Memory B cell (primary cell): ENCODE measurements around the gene DLG5.

ENCODE experiments used
- ATAC-seq: fragments of 150-1000 bp; cut with Tn5 transposase; 2 replicates; pipeline ENCODE4 v1.10.0; 2021; ENCODE audit warnings: low read depth, mild to moderate bottlenecking, moderate library complexity
- DNase-seq, 2 donors: peaks; one replicate each; pipeline ENCODE4 v3.0.0; 2022; ENCODE audit warnings: low spot score in 2 of 2
- H3K27ac Mint-ChIP-seq: one replicate; pipeline ENCODE4 v1.8.0; 2022; ENCODE audit warnings: mild to moderate bottlenecking, moderate library complexity, mixed read lengths
- H3K27me3 Mint-ChIP-seq: one replicate; pipeline ENCODE4 v1.8.0; 2022; ENCODE audit warnings: mixed read lengths
- H3K36me3 Mint-ChIP-seq: one replicate; pipeline ENCODE4 v1.8.0; 2022; ENCODE audit warnings: mild to moderate bottlenecking, mixed read lengths
- H3K4me1 Mint-ChIP-seq: one replicate; pipeline ENCODE4 v1.8.0; 2022; ENCODE audit warnings: mixed read lengths
- H3K4me3 Mint-ChIP-seq: one replicate; pipeline ENCODE4 v1.8.0; 2022; ENCODE audit warnings: mild to moderate bottlenecking, moderate library complexity, mixed read lengths
- H3K9me3 Mint-ChIP-seq: one replicate; pipeline ENCODE4 v1.8.0; 2022; ENCODE audit warnings: mixed read lengths

DLG5 gene

DNA sequence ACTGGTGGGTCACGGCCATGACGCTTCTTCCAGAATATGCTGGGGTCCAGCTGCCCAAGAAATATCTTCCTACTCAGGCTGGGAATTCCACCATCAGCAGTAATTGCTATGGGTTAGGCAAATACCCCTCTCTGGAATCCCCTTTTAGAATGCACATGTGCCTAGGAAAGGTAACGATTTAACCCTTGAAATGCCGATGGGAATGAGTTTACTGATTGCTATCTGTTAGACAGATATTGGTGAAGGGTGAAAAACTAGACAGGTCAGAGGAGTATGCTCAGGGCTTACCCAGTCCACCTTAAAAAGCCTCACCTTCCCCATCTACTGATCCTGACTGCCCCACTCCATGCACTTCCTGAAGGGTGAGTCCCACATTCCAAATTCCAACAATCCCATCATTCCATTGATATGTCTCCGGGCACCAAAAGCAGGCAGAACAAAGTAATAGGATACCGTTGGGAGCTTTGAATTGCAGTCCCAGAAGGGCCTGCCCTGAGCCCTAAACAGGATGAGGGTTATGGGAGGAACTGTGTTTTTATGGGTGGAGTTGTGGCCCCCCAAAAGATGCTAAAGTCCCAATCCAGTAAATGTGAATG lies 59.3 kb downstream of the DLG5 start:
- ATAC-seq (no peak), DNase-seq (no peak)
- Mint-ChIP-seq H3K27me3 (no peaks in the 10 kb centered on the region), H3K9me3 (no peaks in the 10 kb centered on the region), H3K36me3 (no peaks in the 10 kb centered on the region), H3K4me3 (no peak overlapping the region), H3K4me1 (peaks cover 2% of the 10 kb centered on the region), H3K27ac (no peak overlapping the region)

DNA sequence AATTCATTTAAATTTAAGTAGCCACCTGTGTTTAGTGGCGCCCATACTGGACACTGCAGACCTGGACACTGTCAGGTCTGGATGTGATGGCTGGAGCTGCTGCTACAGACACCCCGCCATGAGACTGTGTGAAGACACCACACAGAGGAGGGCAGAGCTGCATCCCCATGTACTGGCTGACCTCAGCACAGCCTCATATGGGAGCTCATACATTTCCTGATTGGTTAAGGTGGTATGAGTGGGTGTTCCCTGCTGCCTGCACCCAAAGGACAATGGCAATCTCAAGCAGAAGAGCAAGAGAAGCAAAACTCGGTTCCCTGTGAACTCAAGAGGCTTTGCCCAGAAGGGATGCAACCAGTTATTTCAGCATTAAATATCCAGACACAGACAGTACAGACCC lies 60.0 kb downstream of the DLG5 start:
- H3K36me3 Mint-ChIP-seq: no peaks in the 10 kb centered on the region
- H3K4me3 Mint-ChIP-seq: no peak overlapping the region
- H3K9me3 Mint-ChIP-seq: no peaks in the 10 kb centered on the region
- DNase-seq (no peak), ATAC-seq (no peak)
- H3K27me3 Mint-ChIP-seq: no peaks in the 10 kb centered on the region
- H3K27ac Mint-ChIP-seq: no peak overlapping the region
- H3K4me1 Mint-ChIP-seq: no peaks in the 10 kb centered on the region

DNA sequence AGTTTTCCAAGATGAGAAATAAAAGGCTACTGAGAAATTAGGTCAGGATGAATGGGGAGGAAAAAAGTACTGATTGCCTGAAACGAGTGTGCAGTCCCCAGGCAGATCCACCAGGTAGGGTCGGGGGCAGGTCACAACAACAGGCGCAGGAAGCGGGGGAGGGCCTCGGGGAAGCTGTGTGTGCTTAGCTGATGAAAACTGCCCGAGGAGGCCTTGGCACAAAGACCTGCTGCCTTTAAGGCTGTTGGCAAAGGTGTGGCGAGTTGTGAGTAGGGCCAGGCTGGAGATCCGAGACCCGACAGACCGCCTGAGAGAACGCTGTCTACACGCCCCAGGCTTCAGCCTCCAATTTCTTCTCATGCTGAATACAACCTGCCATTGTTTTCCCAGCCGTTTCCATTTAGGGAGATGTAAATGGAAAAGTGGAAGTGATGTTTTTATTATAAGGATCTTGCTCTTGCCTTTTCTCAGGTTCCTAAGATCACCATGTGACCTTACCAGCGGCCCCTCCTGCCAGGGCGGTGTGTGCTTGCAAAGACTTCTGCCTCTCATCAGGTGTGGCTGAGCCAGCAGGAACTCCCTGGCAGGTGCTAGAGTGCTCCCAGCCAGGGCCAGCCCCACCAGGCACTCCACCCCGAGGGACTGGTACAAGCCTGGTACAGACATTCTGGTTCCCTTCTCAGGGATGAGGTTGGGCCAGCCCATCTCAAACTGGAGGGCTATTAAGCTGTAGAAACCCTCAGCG lies 60.8 kb downstream of the DLG5 start:
- H3K4me1 Mint-ChIP-seq: no peaks in the 10 kb centered on the region
- no peaks in the 10 kb centered on the region for H3K9me3 Mint-ChIP-seq
- H3K36me3 Mint-ChIP-seq: no peaks in the 10 kb centered on the region
- no peak for ATAC-seq
- no peaks in the 10 kb centered on the region for H3K27me3 Mint-ChIP-seq
- no peak for DNase-seq
- no peak overlapping the region for H3K4me3 Mint-ChIP-seq
- no peak overlapping the region for H3K27ac Mint-ChIP-seq

DNA sequence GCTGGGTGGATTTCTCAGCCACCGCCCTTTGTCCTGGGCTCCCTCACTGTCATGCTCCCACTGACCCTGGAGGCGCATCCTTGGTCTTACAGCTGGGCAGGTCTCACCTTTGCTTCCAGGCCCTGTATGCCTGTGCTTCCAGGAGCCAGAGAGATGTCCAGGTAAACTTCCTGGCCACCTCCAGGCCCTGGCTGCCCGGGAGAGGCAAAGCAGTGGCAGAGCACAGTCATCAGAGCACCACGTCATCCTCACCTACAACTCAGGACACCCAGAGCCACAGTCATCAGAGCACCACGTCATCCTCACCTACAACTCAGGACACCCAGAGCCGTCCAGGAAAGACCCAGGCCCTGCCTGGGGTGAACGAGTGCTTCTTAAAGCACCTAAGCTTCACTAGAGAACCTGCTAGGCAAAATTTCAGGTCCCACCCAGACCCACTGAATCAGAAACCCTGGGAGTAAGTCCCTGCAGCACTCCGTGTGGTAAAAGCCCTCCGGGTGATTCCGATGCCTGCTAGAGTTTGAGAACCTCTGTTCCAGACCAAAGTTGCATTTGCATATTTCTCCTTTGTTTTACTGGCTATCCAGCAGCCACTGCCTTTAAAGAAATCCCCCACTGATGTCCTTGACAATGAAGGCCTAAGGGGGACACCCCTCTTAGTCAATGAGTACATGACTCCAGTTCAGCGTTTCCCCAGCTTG lies 62.3 kb downstream of the DLG5 start:
- no peaks in the 10 kb centered on the region for H3K27me3 Mint-ChIP-seq
- no peaks in the 10 kb centered on the region for H3K4me1 Mint-ChIP-seq
- ATAC-seq (no peak), DNase-seq (no peak)
- no peak overlapping the region for H3K27ac Mint-ChIP-seq
- H3K36me3 Mint-ChIP-seq: no peaks in the 10 kb centered on the region
- no peak overlapping the region for H3K4me3 Mint-ChIP-seq
- H3K9me3 Mint-ChIP-seq: no peaks in the 10 kb centered on the region

DNA sequence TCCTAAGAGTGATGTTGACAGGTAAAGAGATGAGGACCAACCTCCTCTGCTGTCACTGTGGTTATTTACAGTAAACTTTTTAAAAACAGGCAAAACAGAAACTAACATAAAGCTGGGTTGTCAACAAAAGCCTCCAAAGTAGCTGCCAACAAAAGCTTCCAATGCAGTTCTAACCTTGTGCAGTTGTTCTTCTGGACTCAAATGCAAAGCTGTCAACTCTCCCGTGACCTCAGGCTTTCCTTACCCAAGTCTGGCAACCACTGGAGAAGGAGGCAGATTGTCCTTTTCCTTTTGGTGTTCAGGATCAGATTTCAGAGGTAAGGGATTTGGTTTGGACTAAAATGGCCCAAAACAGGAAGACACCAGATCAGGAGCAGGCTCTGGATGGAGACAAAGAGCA lies 63.1 kb downstream of the DLG5 start:
- Mint-ChIP-seq H3K4me1 (no peaks in the 10 kb centered on the region), H3K27me3 (no peaks in the 10 kb centered on the region), H3K9me3 (no peaks in the 10 kb centered on the region), H3K4me3 (no peak overlapping the region), H3K27ac (no peak overlapping the region), H3K36me3 (no peaks in the 10 kb centered on the region)
- ATAC-seq: no peak
- no peak for DNase-seq

DNA sequence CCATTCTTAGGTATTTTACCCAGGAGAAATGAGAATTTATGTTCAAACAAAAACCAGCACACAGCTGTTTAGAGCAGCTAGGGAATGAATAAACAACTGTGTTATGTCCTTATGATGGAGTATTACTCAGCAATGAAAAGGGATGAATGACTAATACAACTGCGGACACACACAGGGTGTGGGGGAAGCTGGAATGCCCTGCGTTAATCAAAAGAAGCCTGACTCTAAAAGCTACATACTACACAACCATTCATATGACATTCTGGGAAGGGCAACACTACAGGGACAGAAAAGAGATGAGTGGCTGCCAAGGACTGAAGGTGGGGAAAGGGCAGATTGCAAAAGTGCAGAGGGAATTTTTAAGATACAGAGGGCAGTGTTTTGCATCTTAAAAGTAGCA lies 64.0 kb downstream of the DLG5 start:
- Mint-ChIP-seq H3K27me3 (no peaks in the 10 kb centered on the region), H3K4me3 (no peak overlapping the region), H3K36me3 (no peaks in the 10 kb centered on the region), H3K4me1 (no peaks in the 10 kb centered on the region), H3K27ac (no peak overlapping the region), H3K9me3 (no peaks in the 10 kb centered on the region)
- DNase-seq: no peak
- no peak for ATAC-seq

DNA sequence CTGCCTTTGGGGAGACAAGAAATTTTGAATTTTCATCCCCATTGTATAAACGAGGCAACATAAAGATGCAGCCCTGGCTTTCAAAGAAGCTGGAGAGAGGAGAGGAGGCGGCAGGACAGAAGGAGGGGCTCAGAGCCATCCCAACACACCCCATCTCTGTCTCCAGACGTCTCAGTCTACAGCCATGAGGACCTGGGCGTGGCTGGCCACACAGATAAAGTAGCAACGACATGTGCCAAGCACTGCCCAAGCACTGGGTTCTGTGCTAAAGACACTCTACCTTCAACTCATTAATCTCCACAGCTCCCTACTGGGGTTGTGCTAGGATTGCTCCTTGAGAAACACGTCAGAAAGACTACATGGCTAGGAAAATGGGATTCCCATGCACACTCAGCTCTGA lies 65.2 kb downstream of the DLG5 start:
- no peaks in the 10 kb centered on the region for H3K36me3 Mint-ChIP-seq
- ATAC-seq (no peak), DNase-seq (no peak)
- H3K27ac Mint-ChIP-seq: no peak overlapping the region
- H3K9me3 Mint-ChIP-seq: no peaks in the 10 kb centered on the region
- no peak overlapping the region for H3K4me3 Mint-ChIP-seq
- H3K4me1 Mint-ChIP-seq: no peaks in the 10 kb centered on the region
- no peaks in the 10 kb centered on the region for H3K27me3 Mint-ChIP-seq

DNA sequence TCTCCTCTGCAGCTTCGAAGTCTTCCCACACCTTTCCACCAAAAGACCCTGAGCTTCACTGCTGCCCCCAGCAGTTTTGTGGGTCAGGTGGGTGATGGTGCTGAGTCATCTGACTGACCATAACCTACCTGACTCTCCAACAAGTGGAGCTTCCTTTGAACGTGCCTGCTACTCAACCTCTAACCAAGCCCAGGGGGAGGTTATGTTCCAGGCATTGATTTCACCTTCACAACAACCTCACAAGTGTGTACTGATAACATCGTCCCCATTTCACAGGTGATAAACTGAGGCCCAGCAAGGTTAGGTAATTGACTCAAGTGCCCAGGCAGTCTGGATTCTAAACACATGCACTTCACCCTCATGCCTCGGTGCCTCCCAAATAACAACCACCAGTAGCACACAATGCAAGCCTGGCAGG lies 66.7 kb downstream of the DLG5 start:
- ATAC-seq (no peak), DNase-seq (no peak)
- H3K4me1 Mint-ChIP-seq: no peaks in the 10 kb centered on the region
- H3K27ac Mint-ChIP-seq: no peak overlapping the region
- no peaks in the 10 kb centered on the region for H3K9me3 Mint-ChIP-seq
- no peaks in the 10 kb centered on the region for H3K27me3 Mint-ChIP-seq
- no peaks in the 10 kb centered on the region for H3K36me3 Mint-ChIP-seq
- no peak overlapping the region for H3K4me3 Mint-ChIP-seq

DNA sequence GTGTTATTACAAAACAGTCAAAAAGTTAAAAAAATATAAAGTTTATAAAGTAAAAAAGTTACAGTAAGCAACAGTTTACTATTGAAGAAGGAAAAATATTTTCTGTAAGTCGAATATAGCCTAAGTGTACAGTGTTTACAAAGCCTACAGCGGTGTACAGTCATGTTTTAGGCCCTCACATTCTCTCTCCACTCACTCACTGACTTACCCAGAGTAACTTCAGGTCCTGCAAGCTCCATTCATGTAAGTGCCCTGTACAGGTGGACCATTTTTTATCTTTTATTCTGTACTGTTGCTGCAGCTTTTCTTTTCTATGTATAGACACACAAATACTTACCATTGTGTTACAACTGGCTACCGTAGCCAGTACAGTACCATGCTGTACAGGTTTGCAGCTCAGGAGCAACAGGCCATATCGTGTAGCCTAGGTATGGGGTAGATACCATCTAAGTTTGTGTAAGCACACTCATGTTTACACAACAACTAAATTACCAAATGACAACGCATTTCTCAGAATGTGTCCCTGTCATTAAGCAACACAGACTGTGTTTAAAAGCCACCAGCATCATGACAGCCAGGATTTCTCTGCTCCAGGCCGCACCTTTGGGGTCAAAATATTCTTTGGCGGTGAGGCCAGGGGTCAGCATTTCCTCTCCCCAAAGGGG lies 67.2 kb downstream of the DLG5 start:
- no peaks in the 10 kb centered on the region for H3K27me3 Mint-ChIP-seq
- H3K9me3 Mint-ChIP-seq: no peaks in the 10 kb centered on the region
- no peaks in the 10 kb centered on the region for H3K4me1 Mint-ChIP-seq
- no peak overlapping the region for H3K4me3 Mint-ChIP-seq
- no peak overlapping the region for H3K27ac Mint-ChIP-seq
- H3K36me3 Mint-ChIP-seq: no peaks in the 10 kb centered on the region
- DNase-seq (no peak), ATAC-seq (no peak)

DNA sequence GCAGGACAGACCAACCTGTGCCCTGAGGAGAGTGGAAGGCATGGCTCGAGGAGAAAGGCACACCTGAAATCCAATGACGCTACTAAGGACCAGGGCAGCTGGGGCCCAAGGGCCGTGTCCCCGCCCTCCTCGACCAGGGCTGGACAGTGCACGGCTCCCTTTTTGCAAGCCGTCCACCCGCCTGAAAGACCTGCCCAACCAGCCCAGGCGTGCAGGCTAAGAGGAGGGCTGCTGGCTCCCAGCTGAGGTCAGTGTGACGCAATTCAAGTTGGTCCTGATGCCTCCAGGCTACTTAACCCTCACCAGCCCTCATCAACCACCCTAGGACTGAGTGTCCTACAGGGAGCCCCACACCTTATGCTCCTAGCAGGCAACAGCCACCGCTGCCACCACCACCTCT lies 69.3 kb downstream of the DLG5 start:
- Mint-ChIP-seq H3K4me3 (no peak overlapping the region), H3K9me3 (no peaks in the 10 kb centered on the region), H3K4me1 (no peaks in the 10 kb centered on the region), H3K27ac (no peak overlapping the region), H3K27me3 (no peaks in the 10 kb centered on the region), H3K36me3 (no peaks in the 10 kb centered on the region)
- ATAC-seq (no peak), DNase-seq (no peak)

DNA sequence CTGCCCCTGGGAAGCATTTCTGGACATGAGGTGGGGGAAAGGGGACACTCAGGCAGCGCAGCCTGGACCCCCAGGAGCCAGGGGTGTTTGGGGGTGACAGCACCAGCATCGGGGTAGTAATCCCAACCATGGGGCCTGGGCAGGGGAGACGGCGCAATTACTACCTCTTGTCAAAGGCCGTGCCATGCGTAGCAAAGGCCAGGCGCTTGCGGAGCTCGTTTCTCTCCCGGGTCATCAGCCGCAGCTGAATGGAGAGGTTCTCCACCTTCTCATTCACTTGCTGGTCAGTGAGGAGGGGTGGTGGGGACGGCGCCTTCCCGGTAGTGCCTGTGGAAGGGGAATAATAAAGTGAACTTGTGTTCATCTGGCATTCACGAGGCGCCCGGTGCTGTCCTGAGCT lies 70.0 kb downstream of the DLG5 start:
- Mint-ChIP-seq H3K4me3 (no peak overlapping the region), H3K4me1 (no peaks in the 10 kb centered on the region), H3K9me3 (no peaks in the 10 kb centered on the region), H3K27me3 (no peaks in the 10 kb centered on the region), H3K36me3 (no peaks in the 10 kb centered on the region), H3K27ac (no peak overlapping the region)
- DNase-seq: no peak
- ATAC-seq: no peak

DNA sequence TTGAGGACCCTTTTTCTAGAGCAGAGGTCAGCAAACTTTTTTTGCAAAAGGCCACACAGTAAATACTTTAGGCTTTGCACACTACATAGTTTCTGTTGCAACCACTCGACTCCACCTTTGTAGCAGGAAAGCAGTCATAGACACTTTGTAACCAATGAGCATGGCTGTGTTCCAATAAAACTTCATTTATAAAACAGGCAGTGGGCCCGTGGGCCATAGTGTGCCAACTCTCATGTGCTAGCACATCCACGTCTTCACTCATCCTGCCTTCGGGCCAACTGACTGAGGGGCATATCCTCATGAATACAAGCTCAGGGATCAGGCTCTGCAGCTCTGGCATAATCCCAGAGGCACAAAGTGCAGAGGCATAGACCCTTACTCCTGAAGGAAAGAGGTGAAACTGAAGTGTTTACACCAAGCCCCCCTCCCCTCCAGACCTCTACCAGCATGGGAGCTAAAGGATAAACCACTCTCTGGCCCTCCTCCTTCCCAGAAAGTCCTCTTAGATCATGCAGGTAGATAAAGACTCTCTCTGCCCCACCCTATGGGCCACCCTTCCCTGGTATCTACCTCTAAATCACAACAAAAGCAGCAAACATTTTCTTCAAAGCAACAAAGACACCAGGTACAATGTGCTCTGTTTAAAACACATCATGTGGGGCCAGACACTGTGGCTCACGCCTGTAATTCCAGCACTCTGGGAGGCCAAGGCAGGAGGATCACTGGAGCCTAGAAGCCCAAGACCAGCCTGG lies 71.0 kb downstream of the DLG5 start:
- DNase-seq: no peak
- Mint-ChIP-seq H3K4me1 (no peaks in the 10 kb centered on the region), H3K27me3 (no peaks in the 10 kb centered on the region), H3K27ac (no peak overlapping the region), H3K36me3 (no peaks in the 10 kb centered on the region), H3K9me3 (no peaks in the 10 kb centered on the region), H3K4me3 (no peak overlapping the region)
- no peak for ATAC-seq

DNA sequence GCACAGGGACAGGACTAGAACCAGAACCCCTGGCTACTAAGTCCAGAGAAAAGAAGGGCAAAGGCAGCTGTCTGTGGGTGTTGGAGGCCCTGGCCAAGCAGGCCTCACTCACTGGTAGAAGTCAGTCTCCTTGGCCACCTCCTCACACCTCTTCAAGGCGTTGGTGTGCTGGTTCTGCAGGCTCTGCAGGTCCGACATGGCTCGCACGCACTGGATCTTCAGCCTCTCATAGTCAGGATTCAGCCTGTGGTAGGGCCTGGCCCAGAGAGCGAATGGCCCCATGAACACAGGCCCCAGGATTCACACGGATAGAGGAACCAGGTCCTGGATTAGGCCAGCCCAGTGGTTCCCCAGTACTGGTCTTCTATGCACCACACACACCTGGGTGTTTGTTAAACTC lies 72.4 kb downstream of the DLG5 start:
- H3K9me3 Mint-ChIP-seq: no peaks in the 10 kb centered on the region
- no peaks in the 10 kb centered on the region for H3K36me3 Mint-ChIP-seq
- ATAC-seq (no peak), DNase-seq (no peak)
- H3K4me1 Mint-ChIP-seq: no peaks in the 10 kb centered on the region
- no peak overlapping the region for H3K4me3 Mint-ChIP-seq
- H3K27me3 Mint-ChIP-seq: no peaks in the 10 kb centered on the region
- no peak overlapping the region for H3K27ac Mint-ChIP-seq

DNA sequence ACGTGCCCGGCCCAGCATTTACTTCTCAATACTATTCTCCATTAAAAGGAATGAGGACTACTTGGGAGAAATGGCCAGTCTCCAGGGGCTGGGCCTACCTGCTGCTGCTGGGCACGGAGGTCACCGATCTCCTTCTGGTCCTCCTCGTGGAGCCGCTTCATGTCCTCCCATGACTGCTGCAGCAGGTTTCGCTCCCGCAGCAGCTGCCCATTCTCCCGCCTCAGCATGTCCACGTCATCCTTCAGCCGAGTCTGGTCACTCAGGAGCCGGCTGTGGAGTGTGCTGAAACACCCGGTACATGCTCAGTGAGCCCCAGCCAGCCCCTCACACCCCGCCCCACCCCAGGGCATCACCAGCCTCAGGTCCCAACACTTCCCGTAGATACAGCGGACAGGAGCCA lies 73.3 kb downstream of the DLG5 start:
- Mint-ChIP-seq H3K27ac (no peak overlapping the region), H3K9me3 (no peaks in the 10 kb centered on the region), H3K36me3 (no peaks in the 10 kb centered on the region), H3K4me1 (no peaks in the 10 kb centered on the region), H3K27me3 (no peaks in the 10 kb centered on the region), H3K4me3 (no peak overlapping the region)
- no peak for ATAC-seq
- no peak for DNase-seq
